ENCODE measurements around the gene DPP10.

GRCh38 chr2:114805195-114805594 lies 362.8 kb downstream of the DPP10 start:
- TF ChIP-seq, protein P1, sequence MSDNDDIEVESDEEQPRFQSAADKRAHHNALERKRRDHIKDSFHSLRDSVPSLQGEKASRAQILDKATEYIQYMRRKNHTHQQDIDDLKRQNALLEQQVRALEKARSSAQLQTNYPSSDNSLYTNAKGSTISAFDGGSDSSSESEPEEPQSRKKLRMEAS (IDR thresholded peaks at IDR 0.05) = no peak
- TF ChIP-seq FOXM1 (IDR thresholded peaks at IDR 0.05; ENCODE audit: borderline replicate concordance, low read depth) (no peak), TAF1 (IDR thresholded peaks at IDR 0.05; ENCODE audit: low read depth) (no peak), RAD21 (IDR thresholded peaks at IDR 0.05; ENCODE audit: low read depth) (no peak), YY1 (IDR thresholded peaks at IDR 0.05; ENCODE audit: low read depth) (no peak), TCF12 (IDR thresholded peaks at IDR 0.05; ENCODE audit: low read depth) (no peak), EP300 (IDR thresholded peaks at IDR 0.05; ENCODE audit: borderline replicate concordance) (no peak), CEBPB (IDR thresholded peaks at IDR 0.05) (no peak), TEAD4 (IDR thresholded peaks at IDR 0.05) (no peak)
- TF ChIP-seq, protein P2, sequence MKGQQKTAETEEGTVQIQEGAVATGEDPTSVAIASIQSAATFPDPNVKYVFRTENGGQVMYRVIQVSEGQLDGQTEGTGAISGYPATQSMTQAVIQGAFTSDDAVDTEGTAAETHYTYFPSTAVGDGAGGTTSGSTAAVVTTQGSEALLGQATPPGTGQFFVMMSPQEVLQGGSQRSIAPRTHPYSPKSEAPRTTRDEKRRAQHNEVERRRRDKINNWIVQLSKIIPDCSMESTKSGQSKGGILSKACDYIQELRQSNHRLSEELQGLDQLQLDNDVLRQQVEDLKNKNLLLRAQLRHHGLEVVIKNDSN (IDR thresholded peaks at IDR 0.05) = no peak

All from Ishikawa (cell line).